Effector memory CD4-positive, alpha-beta T cell (primary cell): Measurements from ENCODE around the gene IL36A.

Experiments used
- DNase-seq, 3 donors: peaks; one replicate each; pipeline ENCODE4 v3.0.0-alpha.2; 2020
- H3K27ac ChIP-seq: 2 replicates; pipeline ENCODE4 v1.7.0; 2013; ENCODE audit warnings: mild to moderate bottlenecking, low read length, moderate library complexity; ENCODE audit not compliant: insufficient read depth, poor library complexity, severe bottlenecking
- H3K27me3 ChIP-seq: replicated peaks from 2 replicates; pipeline ENCODE4 v1.7.0; 2013; ENCODE audit warnings: mild to moderate bottlenecking, low read length; ENCODE audit not compliant: insufficient read depth, control insufficient read depth, poor library complexity, severe bottlenecking
- H3K36me3 ChIP-seq: 2 replicates; pipeline ENCODE4 v1.7.0; 2013; ENCODE audit warnings: mild to moderate bottlenecking, low read length, moderate library complexity; ENCODE audit not compliant: control insufficient read depth, insufficient read depth
- H3K4me1 ChIP-seq: 2 replicates; pipeline ENCODE4 v1.7.0; 2013; ENCODE audit warnings: low read length, mild to moderate bottlenecking; ENCODE audit not compliant: control insufficient read depth, insufficient read depth, poor library complexity, severe bottlenecking
- H3K4me3 ChIP-seq: 2 replicates; pipeline ENCODE4 v1.7.0; 2013; ENCODE audit warnings: low read length, low read depth, mild to moderate bottlenecking; ENCODE audit not compliant: insufficient read depth, poor library complexity, severe bottlenecking
- H3K9me3 ChIP-seq: 2 replicates; pipeline ENCODE4 v1.7.0; 2013; ENCODE audit warnings: mild to moderate bottlenecking, low read length, moderate library complexity; ENCODE audit not compliant: control insufficient read depth

IL36A gene

DNA sequence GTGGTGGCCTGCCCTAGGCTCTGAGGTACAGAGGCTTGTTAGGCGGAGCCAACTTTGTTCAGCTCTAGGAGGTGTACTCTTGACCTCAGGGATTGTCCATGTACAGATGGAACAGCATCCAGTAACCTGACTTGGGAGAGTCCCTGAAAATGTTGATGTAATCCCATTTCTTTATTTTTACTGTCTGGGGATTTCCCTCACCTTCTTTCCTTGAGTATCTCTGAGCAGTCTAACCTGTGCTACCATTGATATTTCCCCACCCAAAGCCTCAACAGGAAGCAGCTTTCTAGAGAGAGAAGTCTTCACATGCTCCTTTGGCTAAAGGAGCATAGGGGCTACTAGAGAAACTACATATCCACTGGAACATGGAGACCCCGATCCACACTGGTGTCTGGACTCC lies 10.4 kb downstream of the IL36A start:
- no peaks in the 10 kb centered on the region for H3K36me3 ChIP-seq
- H3K9me3 ChIP-seq, result no peaks in the 10 kb centered on the region
- no peak overlapping the region for H3K27ac ChIP-seq
- no peak overlapping the region for H3K4me3 ChIP-seq
- H3K27me3 ChIP-seq, result no peaks in the 10 kb centered on the region
- H3K4me1 ChIP-seq, result no peaks in the 10 kb centered on the region
- DNase-seq, result no peak

DNA sequence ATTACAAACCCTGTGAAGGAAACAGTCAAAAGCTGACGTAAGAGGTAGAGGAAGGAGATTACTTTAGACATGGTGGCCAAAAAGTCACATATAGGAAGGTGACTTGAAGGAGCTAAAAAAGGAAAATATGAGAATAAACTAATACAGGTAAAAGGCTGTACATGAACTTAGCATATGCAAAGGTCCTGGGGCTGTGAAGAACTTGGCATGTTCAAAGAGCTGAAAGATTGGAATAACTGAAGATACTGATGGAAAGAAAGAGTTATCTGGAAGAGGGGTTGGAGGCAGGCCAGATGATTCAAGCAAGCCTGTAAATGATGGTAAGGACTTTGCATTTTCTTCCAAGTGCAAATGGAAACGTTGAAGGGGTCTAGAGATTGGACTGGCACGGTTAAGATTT lies 13.2 kb downstream of the IL36A start:
- DNase-seq, result no peak

DNA sequence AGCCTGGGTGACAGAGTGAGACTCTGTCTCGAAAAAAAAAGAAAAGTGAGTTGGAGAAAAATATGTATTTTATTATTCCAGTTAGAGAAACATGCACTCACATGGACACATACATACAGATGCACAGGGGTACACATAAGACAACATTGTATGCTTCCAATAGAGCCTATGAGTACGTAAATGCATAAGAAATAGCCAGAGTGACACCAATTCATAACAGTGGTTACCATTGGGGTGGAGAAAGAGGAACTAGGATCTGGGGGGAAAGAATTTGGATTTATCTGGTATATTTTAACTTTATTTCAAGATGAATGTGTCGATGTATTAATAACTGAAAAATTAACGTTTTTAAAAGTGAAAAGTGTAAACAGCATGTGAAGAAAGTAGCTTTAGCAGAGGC lies 16.1 kb downstream of the IL36A start:
- H3K36me3 ChIP-seq, result no peaks in the 10 kb centered on the region
- no peak for DNase-seq
- H3K4me1 ChIP-seq, result no peaks in the 10 kb centered on the region
- H3K27me3 ChIP-seq, result no peaks in the 10 kb centered on the region
- no peaks in the 10 kb centered on the region for H3K9me3 ChIP-seq
- no peak overlapping the region for H3K4me3 ChIP-seq
- H3K27ac ChIP-seq, result no peak overlapping the region

More for the DNA sequence above, 13.2 kb downstream of the IL36A start:
- no peaks in the 10 kb centered on the region for H3K36me3 ChIP-seq
- no peak overlapping the region for H3K27ac ChIP-seq
- H3K4me3 ChIP-seq, result no peak overlapping the region
- H3K9me3 ChIP-seq, result no peaks in the 10 kb centered on the region
- no peaks in the 10 kb centered on the region for H3K4me1 ChIP-seq
- H3K27me3 ChIP-seq, result no peaks in the 10 kb centered on the region

DNA sequence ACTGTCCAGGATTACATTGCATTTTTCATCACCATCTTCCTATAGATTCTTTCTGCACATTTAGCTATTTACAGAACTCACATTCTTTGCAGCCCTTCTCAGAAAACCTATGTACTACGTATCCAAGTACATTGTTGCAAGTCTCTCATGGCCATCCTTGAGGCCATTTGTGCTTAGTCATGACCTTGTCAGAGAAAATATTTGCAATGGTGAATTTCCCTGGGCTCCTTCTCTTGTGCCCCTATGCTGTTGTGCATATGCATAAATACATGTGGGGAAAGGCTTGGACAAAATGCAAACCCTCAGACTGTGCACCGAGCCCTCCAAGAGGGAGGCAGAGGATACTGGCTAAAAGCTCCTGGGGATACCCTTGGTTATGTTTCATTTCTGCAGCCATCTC lies 19.5 kb downstream of the IL36A start:
- H3K4me1 ChIP-seq, result no peaks in the 10 kb centered on the region
- no peaks in the 10 kb centered on the region for H3K9me3 ChIP-seq
- H3K27ac ChIP-seq, result no peak overlapping the region
- H3K4me3 ChIP-seq, result no peak overlapping the region
- no peaks in the 10 kb centered on the region for H3K36me3 ChIP-seq
- no peak for DNase-seq
- H3K27me3 ChIP-seq, result no peaks in the 10 kb centered on the region

DNA sequence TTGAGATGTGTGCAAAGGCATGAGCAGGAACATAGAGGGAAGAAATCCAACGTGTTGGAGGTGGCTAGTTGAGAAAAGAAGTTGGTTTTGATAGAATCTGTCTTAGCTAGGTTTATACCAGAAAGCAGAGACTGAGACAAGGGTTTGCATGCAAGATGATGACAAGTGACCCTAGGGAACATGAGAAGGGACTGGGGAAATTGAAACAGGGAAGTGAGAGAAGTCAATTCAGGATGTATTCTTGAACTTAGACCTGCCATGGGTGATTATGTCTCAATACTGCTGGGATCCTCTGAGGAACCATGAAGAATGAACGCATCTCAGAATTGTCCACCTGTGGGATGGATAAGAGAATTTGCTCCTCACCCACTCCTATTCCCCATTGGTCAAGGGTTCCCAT lies 20.5 kb downstream of the IL36A start:
- H3K4me3 ChIP-seq, result no peak overlapping the region

DNA sequence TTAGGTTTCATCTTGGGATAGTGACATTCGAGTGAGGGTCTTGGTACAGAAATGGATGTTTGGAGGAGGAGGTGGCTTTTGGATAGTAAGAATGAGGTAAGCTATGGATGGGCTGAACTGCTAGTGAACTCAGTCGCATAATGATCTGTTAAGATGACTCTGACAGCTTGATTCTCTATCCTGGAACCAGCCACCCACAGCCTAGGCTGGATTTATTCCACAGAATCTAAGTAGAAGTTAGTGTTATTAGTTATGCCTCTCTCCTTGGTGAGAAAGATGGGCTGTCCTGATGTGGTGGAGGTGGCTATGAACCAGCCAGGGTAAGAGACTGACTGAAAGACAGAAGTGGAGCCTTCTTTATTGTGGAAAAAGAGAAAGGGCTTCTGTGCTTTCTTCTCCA lies 22.4 kb downstream of the IL36A start:
- no peak for DNase-seq
- Histone ChIP-seq H3K27me3 (no peaks in the 10 kb centered on the region), H3K4me1 (no peaks in the 10 kb centered on the region), H3K4me3 (no peak overlapping the region), H3K9me3 (no peaks in the 10 kb centered on the region), H3K27ac (no peak overlapping the region), H3K36me3 (no peaks in the 10 kb centered on the region)

More for the DNA sequence above, 20.5 kb downstream of the IL36A start:
- no peaks in the 10 kb centered on the region for H3K9me3 ChIP-seq
- no peaks in the 10 kb centered on the region for H3K27me3 ChIP-seq
- no peaks in the 10 kb centered on the region for H3K4me1 ChIP-seq
- H3K36me3 ChIP-seq, result no peaks in the 10 kb centered on the region
- no peak overlapping the region for H3K27ac ChIP-seq
- DNase-seq, result no peak

DNA sequence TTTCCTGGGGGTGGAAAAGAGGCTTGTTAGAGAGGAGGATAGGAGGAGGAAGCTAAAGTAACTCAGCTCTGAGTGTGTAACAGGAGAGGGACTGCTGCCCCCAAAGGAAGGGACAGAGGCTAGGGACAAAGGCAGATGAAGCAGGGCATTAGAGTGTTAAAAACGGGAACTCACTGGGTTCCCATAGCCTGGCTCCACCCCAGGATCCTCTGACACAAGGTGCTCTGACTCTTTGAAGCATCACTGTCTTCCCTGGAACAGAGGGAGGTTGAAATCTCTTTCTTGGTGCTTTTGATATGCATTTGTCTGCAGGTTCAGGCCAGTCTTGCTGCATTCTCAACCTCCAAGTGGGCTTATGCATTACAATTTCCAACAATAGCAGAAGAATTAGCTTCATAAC lies 22.9 kb downstream of the IL36A start:
- Histone ChIP-seq H3K27me3 (no peaks in the 10 kb centered on the region), H3K4me3 (no peak overlapping the region), H3K4me1 (no peaks in the 10 kb centered on the region)

DNA sequence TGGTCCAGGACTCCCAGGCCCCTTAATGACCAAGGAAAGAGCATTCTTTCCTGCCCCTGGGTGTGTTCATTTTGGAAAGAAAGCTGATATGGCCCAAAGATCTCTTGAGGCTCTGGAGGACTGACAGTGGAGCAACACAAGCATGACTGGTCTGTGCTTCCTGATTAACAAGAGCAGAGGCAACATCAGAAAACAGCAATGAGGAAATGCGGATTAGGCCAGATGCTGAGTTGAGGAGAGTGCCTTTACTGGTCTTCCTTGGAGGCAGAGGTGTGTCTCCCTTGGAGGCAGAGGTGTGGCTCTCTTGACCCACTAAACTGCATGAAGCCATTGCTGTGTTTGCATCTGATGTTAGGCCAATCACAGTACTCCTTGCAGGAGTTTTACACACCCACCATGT lies 27.5 kb downstream of the IL36A start:
- no peak for DNase-seq
- H3K4me1 ChIP-seq, result no peaks in the 10 kb centered on the region
- no peak overlapping the region for H3K4me3 ChIP-seq
- H3K27me3 ChIP-seq, result no peaks in the 10 kb centered on the region
- no peaks in the 10 kb centered on the region for H3K36me3 ChIP-seq
- H3K9me3 ChIP-seq, result no peaks in the 10 kb centered on the region
- H3K27ac ChIP-seq, result no peak overlapping the region

More for the DNA sequence above, 22.9 kb downstream of the IL36A start:
- Histone ChIP-seq H3K36me3 (no peaks in the 10 kb centered on the region), H3K27ac (no peak overlapping the region), H3K9me3 (no peaks in the 10 kb centered on the region)
- DNase-seq, result no peak

DNA sequence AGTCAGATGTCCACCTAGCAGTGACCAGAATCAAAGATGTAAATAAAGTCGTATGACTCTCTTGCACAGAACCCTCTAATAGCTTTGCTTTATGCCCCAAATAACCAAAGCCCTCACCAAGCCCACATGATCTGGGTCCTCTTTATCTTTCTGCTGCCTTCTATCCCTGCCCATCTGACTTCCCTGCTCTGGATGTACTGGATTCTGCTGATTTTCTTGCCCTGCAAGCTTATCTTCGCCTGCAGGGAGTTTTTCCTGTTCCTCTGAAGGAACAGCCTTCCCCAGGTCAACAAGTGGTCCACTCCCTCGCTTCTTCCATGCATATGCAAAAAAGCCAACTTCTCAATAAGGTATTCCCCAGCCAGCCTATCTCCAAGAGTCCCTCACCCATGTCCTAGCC lies 28.8 kb downstream of the IL36A start:
- no peaks in the 10 kb centered on the region for H3K4me1 ChIP-seq

DNA sequence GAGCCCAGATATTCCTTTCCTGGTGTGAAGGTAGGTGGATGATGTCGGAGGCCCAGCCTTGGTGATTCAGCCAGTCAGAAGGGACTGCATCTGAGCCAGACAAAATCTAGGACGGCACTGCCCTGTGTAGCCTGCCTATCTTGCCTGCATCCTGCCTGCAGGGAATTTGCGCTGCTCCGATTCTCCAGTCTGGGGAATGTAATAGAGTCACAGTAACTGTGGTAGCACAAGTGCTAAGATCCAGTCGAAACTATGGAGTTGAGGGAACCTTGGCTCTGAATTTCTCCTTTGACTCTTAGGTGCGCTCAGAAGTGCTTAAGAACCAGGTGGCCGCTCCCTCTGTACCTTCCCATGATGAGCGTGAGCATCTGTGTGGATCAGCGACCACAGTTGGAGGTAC lies 31.5 kb downstream of the IL36A start:
- H3K36me3 ChIP-seq, result no peaks in the 10 kb centered on the region
- no peaks in the 10 kb centered on the region for H3K4me1 ChIP-seq
- no peaks in the 10 kb centered on the region for H3K27me3 ChIP-seq
- DNase-seq, result no peak
- no peak overlapping the region for H3K4me3 ChIP-seq
- H3K27ac ChIP-seq, result no peak overlapping the region
- H3K9me3 ChIP-seq, result no peaks in the 10 kb centered on the region

More for the DNA sequence above, 28.8 kb downstream of the IL36A start:
- DNase-seq, result no peak
- Histone ChIP-seq H3K9me3 (no peaks in the 10 kb centered on the region), H3K4me3 (no peak overlapping the region), H3K36me3 (no peaks in the 10 kb centered on the region), H3K27me3 (no peaks in the 10 kb centered on the region), H3K27ac (no peak overlapping the region)

DNA sequence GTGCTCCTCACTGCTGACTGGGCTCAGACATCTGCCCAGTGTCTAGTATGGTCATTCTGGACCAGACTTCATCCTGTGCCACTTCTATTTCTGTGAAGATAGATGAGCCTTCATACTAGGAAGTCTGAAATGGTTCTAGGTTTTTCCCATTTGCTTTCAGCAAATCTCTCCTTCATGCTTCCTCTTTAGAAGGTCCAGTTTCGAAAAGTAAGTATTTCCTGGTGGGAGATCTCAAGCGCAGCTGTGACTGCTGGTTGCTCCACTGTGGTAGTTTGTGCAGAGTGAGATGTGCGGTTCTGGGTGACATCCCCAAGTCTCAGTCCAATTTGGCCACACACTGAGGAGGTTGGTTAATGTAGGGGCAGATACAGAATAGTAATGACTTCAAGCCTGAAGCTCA lies 33.0 kb downstream of the IL36A start:
- no peaks in the 10 kb centered on the region for H3K9me3 ChIP-seq
- H3K36me3 ChIP-seq, result no peaks in the 10 kb centered on the region
- no peak overlapping the region for H3K4me3 ChIP-seq
- no peak overlapping the region for H3K27ac ChIP-seq
- H3K4me1 ChIP-seq, result no peaks in the 10 kb centered on the region
- H3K27me3 ChIP-seq, result no peaks in the 10 kb centered on the region
- DNase-seq, result no peak
